ENCODE results near the gene CABP7.

Gene CABP7

GRCh38 chr22:29739346-29739875 is 19.6 kb downstream of the CABP7 start:
- DNase-seq (ENCODE audit: extremely low read depth, low read depth): no peak
- TF ChIP-seq CTCF (IDR thresholded peaks at IDR 0.05; ENCODE audit: low read depth, low read length): no peak

GRCh38 chr22:29740216-29740615 is 20.4 kb downstream of the CABP7 start:
- no peak for DNase-seq (ENCODE audit: extremely low read depth, low read depth)

GRCh38 chr22:29741926-29742325 is 22.1 kb downstream of the CABP7 start:
- DNase-seq (ENCODE audit: extremely low read depth, low read depth): no peak
- TF ChIP-seq CTCF (IDR thresholded peaks at IDR 0.05; ENCODE audit: low read depth, low read length): no peak

More at GRCh38 chr22:29740216-29740615, 20.4 kb downstream of the CABP7 start:
- no peak for TF ChIP-seq CTCF (IDR thresholded peaks at IDR 0.05; ENCODE audit: low read depth, low read length)

GRCh38 chr22:29742326-29742725 is 22.5 kb downstream of the CABP7 start:
- DNase-seq (ENCODE audit: extremely low read depth, low read depth): no peak
- TF ChIP-seq CTCF (IDR thresholded peaks at IDR 0.05; ENCODE audit: low read depth, low read length): no peak

GRCh38 chr22:29744902-29745301 is 25.1 kb downstream of the CABP7 start:
- TF ChIP-seq CTCF (IDR thresholded peaks at IDR 0.05; ENCODE audit: low read depth, low read length): no peak
- peak; percentile 53 for DNase-seq (ENCODE audit: extremely low read depth, low read depth)

GRCh38 chr22:29747832-29748231 is 28.0 kb downstream of the CABP7 start:
- no peak for TF ChIP-seq CTCF (IDR thresholded peaks at IDR 0.05; ENCODE audit: low read depth, low read length)
- DNase-seq (ENCODE audit: extremely low read depth, low read depth): no peak

GRCh38 chr22:29748248-29748893 is 28.6 kb downstream of the CABP7 start:
- no peak for DNase-seq (ENCODE audit: extremely low read depth, low read depth)
- no peak for TF ChIP-seq CTCF (IDR thresholded peaks at IDR 0.05; ENCODE audit: low read depth, low read length)
